GM10266 (cell line): Measurements from ENCODE around the gene VIPR2.

Experiments used
- DNase-seq: peaks from one replicate; pipeline ENCODE4 v3.0.0; 2012; ENCODE audit errors: extremely low spot score
- TF ChIP-seq, protein P1 (sequence below): IDR thresholded peaks from 2 replicates; pipeline ENCODE4 v1.5.1; 2012; ENCODE audit warnings: mild to moderate bottlenecking, low read depth; ENCODE audit not compliant: control insufficient read depth, insufficient read depth; ENCODE audit errors: missing control alignments

The VIPR2 gene

DNA sequence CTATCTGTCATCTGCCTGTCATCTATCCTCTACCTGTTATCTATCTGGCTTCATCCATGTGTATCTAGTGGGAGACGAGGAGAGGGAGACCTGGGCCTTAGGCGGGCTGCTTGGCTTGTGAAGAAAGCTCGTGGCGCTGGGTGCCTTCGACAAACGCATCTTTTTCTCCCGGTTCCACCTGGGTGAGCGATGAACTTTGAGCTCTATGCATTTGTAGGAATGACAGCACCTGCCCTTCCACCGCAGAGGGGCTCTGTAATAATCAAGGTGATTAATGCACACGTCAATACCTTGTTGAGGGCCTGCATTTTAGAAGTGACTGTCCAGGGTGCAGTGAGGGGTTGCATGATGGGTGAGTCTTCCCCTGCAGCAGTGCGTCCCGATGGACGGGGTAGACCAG is 2.6 kb upstream of the VIPR2 start:
- no peak for DNase-seq
- TF ChIP-seq, protein P1, sequence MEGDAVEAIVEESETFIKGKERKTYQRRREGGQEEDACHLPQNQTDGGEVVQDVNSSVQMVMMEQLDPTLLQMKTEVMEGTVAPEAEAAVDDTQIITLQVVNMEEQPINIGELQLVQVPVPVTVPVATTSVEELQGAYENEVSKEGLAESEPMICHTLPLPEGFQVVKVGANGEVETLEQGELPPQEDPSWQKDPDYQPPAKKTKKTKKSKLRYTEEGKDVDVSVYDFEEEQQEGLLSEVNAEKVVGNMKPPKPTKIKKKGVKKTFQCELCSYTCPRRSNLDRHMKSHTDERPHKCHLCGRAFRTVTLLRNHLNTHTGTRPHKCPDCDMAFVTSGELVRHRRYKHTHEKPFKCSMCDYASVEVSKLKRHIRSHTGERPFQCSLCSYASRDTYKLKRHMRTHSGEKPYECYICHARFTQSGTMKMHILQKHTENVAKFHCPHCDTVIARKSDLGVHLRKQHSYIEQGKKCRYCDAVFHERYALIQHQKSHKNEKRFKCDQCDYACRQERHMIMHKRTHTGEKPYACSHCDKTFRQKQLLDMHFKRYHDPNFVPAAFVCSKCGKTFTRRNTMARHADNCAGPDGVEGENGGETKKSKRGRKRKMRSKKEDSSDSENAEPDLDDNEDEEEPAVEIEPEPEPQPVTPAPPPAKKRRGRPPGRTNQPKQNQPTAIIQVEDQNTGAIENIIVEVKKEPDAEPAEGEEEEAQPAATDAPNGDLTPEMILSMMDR, result no peak

DNA sequence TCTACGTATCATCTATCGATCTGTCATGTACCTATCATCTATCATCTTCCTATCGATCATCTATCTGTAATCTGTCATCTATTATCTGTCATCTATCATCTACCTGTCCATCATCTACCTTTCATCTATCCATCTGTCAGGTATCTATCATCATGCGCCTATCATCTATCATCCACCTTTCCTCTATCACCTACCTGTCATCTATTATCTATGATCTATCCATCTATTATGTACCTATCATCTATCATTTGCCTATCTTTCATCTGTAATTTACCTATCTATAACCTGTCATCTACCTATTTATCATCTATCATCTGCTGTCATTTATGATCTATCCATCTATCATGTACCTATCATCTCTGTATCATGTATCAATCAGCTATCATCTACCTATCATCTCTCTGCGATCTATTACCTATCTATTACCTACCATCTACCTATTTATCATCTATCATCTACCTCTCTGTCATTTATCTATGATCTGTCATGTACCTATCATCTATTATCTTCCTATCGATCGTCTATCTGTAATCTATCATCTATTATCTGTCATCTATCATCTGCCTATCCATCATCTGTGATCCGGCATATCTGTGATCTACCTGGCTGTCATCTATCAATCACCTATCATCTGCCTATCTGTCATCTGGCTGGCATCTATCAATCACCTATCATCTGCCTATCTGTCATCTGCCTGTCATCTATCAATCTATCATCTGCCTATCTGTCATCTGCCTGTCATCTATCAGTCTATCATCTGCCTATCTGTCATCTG is 1.6 kb upstream of the VIPR2 start:
- no peak for DNase-seq
- TF ChIP-seq, protein P1, result no peak

DNA sequence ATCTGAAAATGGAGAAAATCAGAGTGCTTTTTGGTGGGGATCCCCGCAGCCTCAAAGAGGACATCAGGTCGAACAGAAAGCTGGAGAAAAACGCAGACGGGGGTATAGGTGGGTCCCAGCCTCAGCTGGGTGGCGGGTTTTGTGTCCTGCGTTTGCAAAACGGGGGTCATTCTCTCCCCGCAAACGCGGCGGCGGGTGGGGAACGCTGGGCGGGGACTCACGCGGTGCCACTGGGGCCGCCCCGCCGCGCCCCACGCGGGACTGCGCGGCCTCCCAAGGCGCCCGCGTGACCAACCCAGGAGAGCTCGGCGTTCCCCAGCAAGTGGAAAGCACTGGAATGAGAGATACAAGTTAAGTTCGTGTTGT is 806 bp upstream of the VIPR2 start:
- DNase-seq, result no peak
- TF ChIP-seq, protein P1, result no peak

DNA sequence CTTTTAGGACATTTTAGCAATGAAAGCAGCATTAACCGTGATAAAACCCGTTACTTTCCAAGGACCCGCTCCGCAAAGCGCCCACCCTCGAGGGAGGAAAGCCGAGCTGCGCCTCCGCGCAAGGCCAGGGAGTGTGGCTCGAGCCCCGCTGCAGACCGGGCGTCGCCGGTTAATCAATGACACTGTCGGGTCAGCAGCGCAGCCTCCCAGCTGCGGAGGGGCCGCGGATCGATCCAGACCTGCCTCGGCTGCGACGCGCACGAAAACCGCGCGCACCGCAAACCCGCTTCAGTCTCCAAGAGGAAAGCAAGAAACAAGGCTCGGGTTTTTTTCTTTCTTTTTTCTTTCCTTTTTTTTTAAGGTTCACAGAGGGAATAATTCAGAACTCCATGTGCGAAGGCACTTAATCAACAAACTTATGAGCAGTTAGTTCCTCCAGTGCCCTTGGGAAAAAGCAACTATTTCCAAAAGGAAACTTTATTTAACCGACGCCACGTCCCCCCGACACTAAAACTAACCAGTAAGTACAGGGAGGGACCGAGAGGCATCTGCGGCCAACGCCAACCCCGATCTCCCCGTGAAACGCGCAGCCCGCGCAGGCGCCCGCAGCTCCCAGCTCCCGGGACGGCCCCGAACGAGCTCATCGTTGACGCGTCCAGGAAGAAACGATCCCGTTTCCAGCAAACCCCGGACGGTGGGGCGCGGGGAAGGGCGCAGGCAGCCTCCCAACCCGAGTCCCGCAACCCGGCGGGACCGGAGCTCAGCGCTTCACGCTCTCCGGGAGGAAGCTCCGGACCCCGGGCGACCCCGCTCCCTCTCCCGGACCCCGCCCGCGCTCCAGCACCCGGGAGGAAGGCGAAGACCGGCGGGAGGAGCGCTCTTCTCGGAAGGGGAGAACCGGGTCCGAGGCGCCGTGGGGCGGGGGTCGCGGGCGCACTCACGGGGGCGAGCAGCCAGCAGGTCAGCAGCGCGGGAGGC is 598 bp downstream of the VIPR2 start:
- TF ChIP-seq, protein P1, result no peak
- DNase-seq, result no peak

DNA sequence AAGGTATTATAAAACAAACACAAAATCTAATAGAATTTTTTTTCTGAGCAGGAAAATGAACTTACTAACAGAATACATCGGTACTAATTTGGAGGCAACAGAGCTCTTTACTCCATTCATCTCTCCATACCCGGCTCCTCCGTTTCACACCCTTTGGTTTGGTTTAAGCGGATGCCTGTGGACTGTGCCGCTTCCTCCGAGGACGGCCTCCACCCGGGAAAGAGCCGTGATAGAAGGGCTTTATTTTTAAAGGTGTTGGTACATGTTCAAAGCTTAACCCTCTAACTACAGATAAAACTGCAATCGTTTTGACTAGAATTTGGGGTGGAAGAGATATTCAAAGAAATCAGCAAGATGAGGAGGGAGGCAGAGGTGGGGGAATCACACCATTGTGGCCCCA is 1.9 kb downstream of the VIPR2 start:
- TF ChIP-seq, protein P1, result no peak
- no peak for DNase-seq

DNA sequence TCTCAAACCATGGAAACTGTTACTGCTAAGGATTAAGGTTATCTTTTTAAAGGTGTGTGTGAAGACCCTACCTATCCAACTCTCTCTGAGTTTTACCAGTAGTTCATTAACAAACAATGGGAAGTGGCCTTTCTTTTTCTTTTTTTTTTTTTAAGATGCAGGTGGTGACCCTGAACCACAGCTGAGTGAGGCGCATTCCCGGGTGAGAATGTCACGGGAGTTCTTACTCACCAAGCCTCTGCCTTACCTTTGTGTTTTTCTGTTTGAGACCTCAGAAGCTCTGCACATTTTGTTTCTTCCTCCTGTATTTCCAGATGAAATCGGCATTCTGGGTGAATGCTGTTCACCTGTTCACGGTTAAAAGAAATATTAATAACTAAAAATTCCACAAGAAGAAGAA is 2.5 kb downstream of the VIPR2 start:
- TF ChIP-seq, protein P1, result no peak

More for the DNA sequence above, 2.5 kb downstream of the VIPR2 start:
- DNase-seq, result no peak
